ENCODE results near the gene TMEM130.

Gene TMEM130

DNA sequence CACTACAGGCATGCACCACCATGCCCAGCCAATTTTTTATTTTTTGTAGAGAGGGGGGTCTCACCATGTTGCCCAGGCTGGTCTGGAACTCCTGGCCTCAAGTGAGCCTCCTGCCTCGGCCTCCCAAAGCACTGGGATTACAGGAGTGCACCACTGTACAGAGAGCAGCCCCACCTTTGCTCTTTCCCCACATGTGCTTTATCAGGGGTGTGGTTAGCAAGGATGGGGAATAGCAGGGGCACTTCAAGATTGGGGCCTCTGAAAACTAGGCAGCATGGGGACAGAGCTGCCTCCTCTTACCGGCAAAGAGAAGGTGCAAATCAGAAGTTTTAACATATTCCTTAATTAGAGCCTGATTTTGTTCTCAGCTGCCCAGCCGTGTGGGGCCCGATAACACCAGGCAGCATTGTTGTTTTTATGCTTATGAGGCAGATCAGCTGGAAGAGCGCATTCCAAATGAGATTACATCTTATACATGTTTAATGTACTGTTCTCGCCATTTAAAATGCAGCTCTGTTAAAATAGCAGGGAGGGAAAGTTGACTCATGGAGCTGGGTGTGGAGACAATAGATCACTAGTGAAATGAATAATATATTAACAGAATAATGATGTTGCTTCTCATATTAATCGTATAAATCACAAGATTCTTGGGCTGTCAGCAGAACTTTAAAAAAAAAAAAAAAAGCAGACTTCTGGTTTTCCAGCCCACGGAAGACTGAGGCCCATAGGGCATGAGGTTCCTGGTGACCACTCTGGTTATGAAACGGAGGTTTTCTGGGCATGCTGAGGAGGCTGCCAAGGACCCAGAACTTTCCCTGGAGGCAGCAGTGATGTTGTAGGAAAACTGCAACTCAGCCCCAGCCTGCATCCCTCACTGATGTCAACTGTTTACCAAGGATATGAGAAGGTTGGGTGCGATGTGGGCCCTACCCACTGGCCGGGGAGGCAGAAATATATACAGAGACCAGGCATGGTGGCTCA is 62.5 kb downstream of the TMEM130 start:
- no peak for DNase-seq (ENCODE audit: low read depth)

DNA sequence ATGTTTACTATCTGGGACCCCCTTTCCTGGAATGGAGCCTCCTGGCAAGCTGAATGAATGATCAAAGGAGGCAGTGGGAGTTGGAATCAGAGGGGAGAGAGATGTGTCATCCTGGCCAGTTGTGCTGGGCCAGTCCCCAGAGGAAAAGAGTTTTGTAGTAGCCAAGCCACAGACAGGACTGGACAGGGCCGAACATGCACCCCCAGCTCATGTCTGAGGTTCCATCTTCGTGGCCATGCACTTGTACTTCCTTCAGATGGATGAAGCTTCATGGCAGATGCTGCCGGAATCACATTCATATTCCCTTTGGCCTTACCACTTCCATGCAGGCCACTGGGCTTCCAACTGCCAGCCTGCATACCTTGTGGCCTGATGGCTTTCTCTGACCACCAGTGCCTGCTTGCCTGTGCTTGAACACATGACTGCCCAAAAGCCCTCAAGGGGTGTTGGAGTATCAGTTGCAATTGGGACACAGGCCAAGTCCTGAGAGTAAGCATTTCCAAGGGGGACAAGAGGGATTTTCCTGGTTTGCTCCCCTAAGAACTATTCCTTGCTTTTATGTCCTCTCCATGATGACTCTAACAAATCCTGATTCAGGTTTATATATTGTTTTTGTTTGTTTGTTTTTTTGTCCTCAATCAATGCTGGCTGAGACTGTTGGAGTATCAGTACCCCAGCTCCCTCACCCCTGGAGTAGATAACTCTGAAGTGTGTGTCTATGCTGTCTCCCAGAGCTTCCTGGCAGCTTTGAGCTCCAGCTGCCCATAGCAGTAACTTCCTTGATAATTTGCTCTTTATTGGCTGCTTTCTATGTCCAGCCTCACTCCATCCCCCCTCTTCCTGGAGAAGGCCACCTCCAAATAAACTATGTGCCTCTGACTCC is 63.6 kb downstream of the TMEM130 start:
- DNase-seq (ENCODE audit: low read depth) = no peak

DNA sequence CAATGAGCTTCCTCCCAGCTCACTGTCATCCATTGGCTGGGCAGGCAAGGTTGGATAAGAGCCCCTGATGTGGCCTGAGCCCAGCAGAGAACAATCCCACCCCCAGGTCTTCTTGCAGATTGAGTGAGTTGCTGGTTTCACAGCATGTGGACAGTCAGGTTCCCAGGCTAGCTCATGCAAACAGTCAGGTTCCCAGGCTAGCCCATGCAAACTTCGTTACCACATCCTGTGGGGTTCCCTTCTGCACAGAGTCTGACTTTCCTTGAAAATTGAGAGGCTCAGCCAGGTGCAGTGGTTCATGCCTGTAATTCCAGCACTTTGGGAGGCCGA is 67.1 kb downstream of the TMEM130 start:
- no peak for DNase-seq (ENCODE audit: low read depth)

DNA sequence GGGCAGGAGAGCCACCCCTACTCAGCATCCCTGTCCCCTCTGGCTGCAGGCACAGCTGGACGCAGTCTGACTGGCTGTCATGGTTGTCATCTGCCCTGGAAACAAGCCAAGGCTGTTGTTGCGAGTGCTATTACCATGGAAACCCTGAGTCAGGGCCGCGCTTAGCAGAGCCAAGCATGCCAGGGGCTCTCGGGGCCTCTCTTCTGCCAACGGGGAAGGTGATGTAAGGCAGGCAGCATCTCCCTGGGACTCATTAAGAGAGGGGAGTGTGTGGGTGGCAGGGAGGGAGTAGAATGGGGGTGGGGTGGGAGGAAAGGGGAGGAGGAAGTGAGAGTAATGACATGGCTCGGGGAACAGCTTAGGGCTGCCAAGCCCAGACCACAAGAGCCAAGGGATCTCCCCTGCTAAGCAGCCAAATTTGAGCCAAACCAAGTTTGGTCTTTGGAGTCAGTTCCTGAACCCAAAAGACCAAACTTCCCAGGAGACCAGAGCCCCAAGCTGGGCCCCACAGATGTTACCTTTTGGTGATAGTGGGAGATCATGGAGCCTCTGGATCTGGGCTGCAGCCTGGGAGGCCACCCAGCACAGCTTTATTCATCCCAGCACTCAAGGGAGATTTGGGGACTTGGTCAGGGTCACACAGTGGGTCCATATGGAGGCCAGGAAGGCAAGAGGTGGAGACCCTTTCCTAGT is 67.6 kb downstream of the TMEM130 start:
- no peak for DNase-seq (ENCODE audit: low read depth)

DNA sequence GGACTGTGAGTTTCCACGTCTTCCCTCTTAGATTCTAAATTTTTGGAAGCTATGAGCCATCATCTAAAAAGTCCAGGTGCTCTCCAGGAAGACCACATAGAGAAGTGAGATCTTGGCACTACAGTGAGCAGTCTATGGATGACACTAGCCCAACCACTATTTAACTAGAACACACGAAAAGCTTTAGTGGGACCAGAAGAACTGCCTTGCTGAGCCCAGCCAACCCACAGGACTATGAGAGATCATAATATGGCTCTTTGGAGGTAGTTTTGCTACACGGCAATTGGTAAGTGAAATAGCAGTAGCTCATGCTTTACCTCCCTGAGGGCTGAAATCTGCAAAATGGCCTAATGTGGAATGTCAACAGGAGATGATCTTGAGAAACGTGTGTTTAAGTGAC is 68.8 kb downstream of the TMEM130 start:
- no peak for DNase-seq (ENCODE audit: low read depth)

DNA sequence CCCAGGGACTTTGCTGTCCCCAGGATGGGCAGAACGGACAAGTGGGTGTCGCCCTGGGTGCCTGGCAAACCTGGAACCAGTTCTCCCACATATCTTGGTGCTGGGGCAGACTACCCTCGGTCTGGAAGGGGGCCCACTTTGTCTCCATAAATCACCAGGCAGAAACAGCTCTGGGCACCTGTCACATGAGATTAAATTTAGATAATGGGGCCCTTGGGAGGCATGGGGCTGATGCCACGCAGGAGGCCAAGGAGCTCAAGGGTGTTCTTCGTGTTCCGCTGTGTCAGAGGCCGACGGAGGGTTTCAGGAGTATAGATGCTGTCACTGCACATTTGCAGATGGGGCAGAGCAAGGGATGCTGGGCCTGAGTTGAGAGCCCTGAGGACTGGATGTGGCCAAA is 72.7 kb downstream of the TMEM130 start:
- no peak for DNase-seq (ENCODE audit: low read depth)

Data from stimulated activated CD8-positive, alpha-beta memory T cell treated with anti-CD3 and anti-CD28 coated beads, Interleukin-12 subunit alpha, Interleukin-12 subunit beta, amount 100 ng/mL, for 4 hours (primary cell).